G401.6 (cell line): ENCODE measurements around the gene BHLHA15.
"Not testable (repeated sequence)": the region's sequence is repeated elsewhere in the genome, so short reads cannot be mapped to it uniquely, and the experiment has no call there.

Experiments
- FAIRE-seq: peaks from 2 replicates; lab custom pipeline; 2012; peaks lifted over from hg19 to GRCh38; lab: Jason Lieb, UNC

The BHLHA15 gene

GRCh38 chr7:98210513-98211220 is 572 bp upstream of the BHLHA15 start:
- no peak for FAIRE-seq

GRCh38 chr7:98211676-98212531 is 665 bp downstream of the BHLHA15 start:
- FAIRE-seq = no peak

- FAIRE-seq = no peak
These were observed 1.3 kb downstream of the BHLHA15 start for GRCh38 chr7:98212532-98213041.

- no peak for FAIRE-seq
These were observed 2.2 kb downstream of the BHLHA15 start for GRCh38 chr7:98213296-98213887.

- no peak for FAIRE-seq
These were observed 2.9 kb downstream of the BHLHA15 start for GRCh38 chr7:98213888-98214810.

- FAIRE-seq = no peak
These were observed 3.6 kb downstream of the BHLHA15 start for GRCh38 chr7:98214811-98215321.

- FAIRE-seq = no peak
These were observed 4.6 kb downstream of the BHLHA15 start for GRCh38 chr7:98215561-98216495.

GRCh38 chr7:98216941-98217622 is 5.8 kb downstream of the BHLHA15 start:
- FAIRE-seq = no peak

- no peak for FAIRE-seq
These were observed 6.7 kb downstream of the BHLHA15 start for GRCh38 chr7:98217623-98218582.

GRCh38 chr7:98219382-98219781 is 8.1 kb downstream of the BHLHA15 start:
- not testable (repeated sequence) for FAIRE-seq

- no peak for FAIRE-seq
These were observed 10.6 kb downstream of the BHLHA15 start for GRCh38 chr7:98221611-98222532.

- FAIRE-seq = no peak
These were observed 11.4 kb downstream of the BHLHA15 start for GRCh38 chr7:98222533-98223195.

- no peak for FAIRE-seq
These were observed 12.2 kb downstream of the BHLHA15 start for GRCh38 chr7:98223351-98223897.

GRCh38 chr7:98223898-98224700 is 12.9 kb downstream of the BHLHA15 start:
- no peak for FAIRE-seq

- no peak for FAIRE-seq
These were observed 13.5 kb downstream of the BHLHA15 start for GRCh38 chr7:98224701-98225181.
